ENCODE data around the gene TARBP1. TPM values are rescaled to one million over a fixed set of nuclear protein-coding genes. Genes with fewer than 3 reads are reported as not detected.
A peak's percentile ranks its signal among the peaks of the same experiment; 100 is the strongest.

TARBP1 gene
- total and polyA plus RNA-seq, 2 of the 13 experiments (the other 11 are each of a cell fraction or from before 2014, with no cell fraction given), result 37.7 to 67.0 TPM

- 0 out of 2 replicates have a peak, but pooled peaks have one; percentile 41 for TF ChIP-seq EEA1 (CRISPR knock-in tag; IDR thresholded peaks at IDR 0.05; ENCODE audit: borderline replicate concordance)
- peak; percentile 96 for TF ChIP-seq POLR2AphosphoS5 (IDR thresholded peaks at IDR 0.05; ENCODE audit: low read depth, low read length)
- no peak; the same call in 1 of the 2 replicates for TF ChIP-seq HOXD1 (CRISPR knock-in tag; IDR thresholded peaks at IDR 0.05)
- peak; percentile 85; the same call in 1 of the 2 replicates for TF ChIP-seq ZNF275 (CRISPR knock-in tag; IDR thresholded peaks at IDR 0.05; ENCODE audit: borderline replicate concordance)
- no peak for TF ChIP-seq ONECUT2 (CRISPR knock-in tag; IDR thresholded peaks at IDR 0.05)
- peak; percentile 85; the same call in 1 of the 2 replicates for TF ChIP-seq MYPOP (CRISPR knock-in tag; IDR thresholded peaks at IDR 0.05)
- TF ChIP-seq DRAP1 (CRISPR knock-in tag; IDR thresholded peaks at IDR 0.05), result peak; percentile 96
- TF ChIP-seq ZSCAN25 (CRISPR knock-in tag; IDR thresholded peaks at IDR 0.05), result peak; percentile 84
- no peak for TF ChIP-seq SKI (IDR thresholded peaks at IDR 0.05; ENCODE audit: partially characterized antibody)
- TF ChIP-seq ZNF784 (CRISPR knock-in tag; IDR thresholded peaks at IDR 0.05; ENCODE audit: borderline replicate concordance), result peak; percentile 96
- TF ChIP-seq KDM5B (CRISPR knock-in tag; IDR thresholded peaks at IDR 0.05; ENCODE audit: borderline replicate concordance), result peak; percentile 92
- TF ChIP-seq BRF2 (CRISPR knock-in tag; IDR thresholded peaks at IDR 0.05), result peak; percentile 91; the same call in 1 of the 2 replicates
- TF ChIP-seq FOXP4 (CRISPR knock-in tag; IDR thresholded peaks at IDR 0.05), result peak; percentile 74
- peak; percentile 98 for TF ChIP-seq ZNF501 (CRISPR knock-in tag; IDR thresholded peaks at IDR 0.05)
- peak; percentile 38; the same call in 1 of the 2 replicates for TF ChIP-seq GATA4 (IDR thresholded peaks at IDR 0.05; ENCODE audit: borderline replicate concordance, low read depth)
- peak; percentile 63; the same call in 1 of the 2 replicates for TF ChIP-seq ZSCAN31 (CRISPR knock-in tag; IDR thresholded peaks at IDR 0.05; ENCODE audit: low read depth)
- TF ChIP-seq ZFP36L1 (CRISPR knock-in tag; IDR thresholded peaks at IDR 0.05), result peak; percentile 60; the same call in 1 of the 2 replicates
- no peak for TF ChIP-seq BCLAF1 (IDR thresholded peaks at IDR 0.05)
These were observed 105.7 kb downstream of the TARBP1 start, which contains the start of gene COA6 (continued) for GRCh38 chr1:234373064-234373958.
